Stimulated activated CD8-positive, alpha-beta memory T cell treated with anti-CD3 and anti-CD28 coated beads, Interleukin-7, amount 100 ng/mL, for 1 hour (primary cell): ENCODE results near the gene MORN3.

Experiments used
- DNase-seq, 2 donors: peaks; one replicate each; pipeline ENCODE4 v3.0.0-alpha.2; 2020; ENCODE audit warnings: low read depth in 2 of 2

Gene MORN3

GRCh38 chr12:121602766-121603165 is 66.7 kb downstream of the MORN3 start:
- DNase-seq = no peak

- no peak for DNase-seq
Observed at GRCh38 chr12:121600702-121601336, 68.6 kb downstream of the MORN3 start.
